ENCODE measurements around the gene CCDC136.

CCDC136 gene

GRCh38 chr7:128865996-128866877 is 74.5 kb downstream of the CCDC136 start:
- no peak for DNase-seq

- DNase-seq: no peak
These were observed 75.5 kb downstream of the CCDC136 start for GRCh38 chr7:128867241-128867640.

- DNase-seq: no peak
These were observed 76.3 kb downstream of the CCDC136 start for GRCh38 chr7:128867842-128868623.

- no peak for DNase-seq
These were observed 76.9 kb downstream of the CCDC136 start for GRCh38 chr7:128868624-128869137.

GRCh38 chr7:128869138-128869943 is 77.6 kb downstream of the CCDC136 start:
- DNase-seq: peak; percentile 23

GRCh38 chr7:128869944-128870285 is 78.1 kb downstream of the CCDC136 start:
- DNase-seq: no peak

- no peak for DNase-seq
These were observed 79.3 kb downstream of the CCDC136 start for GRCh38 chr7:128871050-128871449.

Data from effector CD8-positive, alpha-beta T cell (primary cell).